Type B pancreatic cell (in vitro differentiated cells): ENCODE results near the gene CAMTA1. TPM values are rescaled to one million over a fixed set of nuclear protein-coding genes. Genes with fewer than 3 reads are reported as not detected.

ENCODE experiments used
- DNase-seq: peaks from one replicate; pipeline ENCODE4 v3.0.0; 2021; ENCODE audit warnings: mixed read lengths; ENCODE audit not compliant: unreplicated experiment; ENCODE audit errors: extremely low spot score
- H3K27ac Mint-ChIP-seq: 2 replicates; pipeline ENCODE4 v1.8.0; 2021; ENCODE audit warnings: mild to moderate bottlenecking, mixed read lengths
- H3K27me3 Mint-ChIP-seq: 2 replicates; pipeline ENCODE4 v1.8.0; 2021; ENCODE audit warnings: mixed read lengths
- H3K36me3 Mint-ChIP-seq: 2 replicates; pipeline ENCODE4 v1.8.0; 2021; ENCODE audit warnings: mixed read lengths
- H3K4me1 Mint-ChIP-seq: one replicate; pipeline ENCODE4 v1.8.0; 2021; ENCODE audit warnings: mixed read lengths; ENCODE audit not compliant: unreplicated experiment
- H3K4me3 Mint-ChIP-seq: 2 replicates; pipeline ENCODE4 v1.8.0; 2021; ENCODE audit warnings: mild to moderate bottlenecking, mixed read lengths
- H3K9me3 Mint-ChIP-seq: 2 replicates; pipeline ENCODE4 v1.8.0; 2021; ENCODE audit warnings: mixed read lengths
- CTCF ChIP-seq: fragments of 200-600 bp; sonication (generic); conservative IDR thresholded peaks from 2 replicates; pipeline ENCODE4 v1.5.0; 2021; ENCODE audit warnings: antibody characterized with exemption, mild to moderate bottlenecking
- total RNA-seq: library from RNA; stranded (reverse); gene quantifications from 2 replicates; pipeline ENCODE4 v1.2.1, GENCODE V29; 2021; ENCODE audit warnings: low replicate concordance

Gene CAMTA1
- total RNA-seq, 1 donor from 2014 or later = 82.5 TPM

- Mint-ChIP-seq H3K36me3 (no peaks in the 10 kb centered on the region), H3K4me1 (peaks cover 39% of the 10 kb centered on the region), H3K27ac (no peak overlapping the region), H3K4me3 (no peak overlapping the region), H3K9me3 (no peaks in the 10 kb centered on the region), H3K27me3 (peaks cover 2% of the 10 kb centered on the region)
- TF ChIP-seq CTCF = no peak
- no peak for DNase-seq
Measured at GRCh38 chr1:7382971-7383370, 597.7 kb downstream of the CAMTA1 start.

GRCh38 chr1:7383671-7384520 is 598.6 kb downstream of the CAMTA1 start:
- DNase-seq = peak; percentile 39
- TF ChIP-seq CTCF = no peak

GRCh38 chr1:7384679-7385078 is 599.4 kb downstream of the CAMTA1 start:
- peak; percentile 52 for DNase-seq
- peaks cover 36% of the 10 kb centered on the region for H3K4me1 Mint-ChIP-seq
- no peaks in the 10 kb centered on the region for H3K9me3 Mint-ChIP-seq
- H3K27ac Mint-ChIP-seq = no peak overlapping the region
- H3K4me3 Mint-ChIP-seq = no peak overlapping the region
- TF ChIP-seq CTCF = no peak
- H3K36me3 Mint-ChIP-seq = no peaks in the 10 kb centered on the region
- no peaks in the 10 kb centered on the region for H3K27me3 Mint-ChIP-seq

More at GRCh38 chr1:7383671-7384520, 598.6 kb downstream of the CAMTA1 start:
- H3K4me3 Mint-ChIP-seq = no peak overlapping the region
- H3K36me3 Mint-ChIP-seq = no peaks in the 10 kb centered on the region
- H3K27me3 Mint-ChIP-seq = no peaks in the 10 kb centered on the region
- H3K4me1 Mint-ChIP-seq = peaks cover 38% of the 10 kb centered on the region
- H3K9me3 Mint-ChIP-seq = no peaks in the 10 kb centered on the region
- H3K27ac Mint-ChIP-seq = no peak overlapping the region

- peak; percentile 55 for DNase-seq
- Mint-ChIP-seq H3K4me1 (peaks cover 35% of the 10 kb centered on the region), H3K27ac (no peak overlapping the region), H3K4me3 (no peak overlapping the region), H3K9me3 (no peaks in the 10 kb centered on the region), H3K27me3 (no peaks in the 10 kb centered on the region), H3K36me3 (no peaks in the 10 kb centered on the region)
- no peak for TF ChIP-seq CTCF
Measured at GRCh38 chr1:7385471-7386225, 600.4 kb downstream of the CAMTA1 start.

GRCh38 chr1:7386226-7387052 is 601.2 kb downstream of the CAMTA1 start:
- peak; percentile 52 for DNase-seq
- peak overlapping the region; percentile 21 for H3K27ac Mint-ChIP-seq
- no peak for TF ChIP-seq CTCF

More at GRCh38 chr1:7386226-7387052, 601.2 kb downstream of the CAMTA1 start:
- Mint-ChIP-seq H3K9me3 (no peaks in the 10 kb centered on the region), H3K4me1 (peaks cover 35% of the 10 kb centered on the region), H3K4me3 (no peak overlapping the region), H3K36me3 (no peaks in the 10 kb centered on the region), H3K27me3 (no peaks in the 10 kb centered on the region)
